ENCODE data around the gene URB1.
"Not testable (repeated sequence)": the region's sequence is repeated elsewhere in the genome, so short reads cannot be mapped to it uniquely, and the experiment has no call there.

The URB1 gene, protein sequence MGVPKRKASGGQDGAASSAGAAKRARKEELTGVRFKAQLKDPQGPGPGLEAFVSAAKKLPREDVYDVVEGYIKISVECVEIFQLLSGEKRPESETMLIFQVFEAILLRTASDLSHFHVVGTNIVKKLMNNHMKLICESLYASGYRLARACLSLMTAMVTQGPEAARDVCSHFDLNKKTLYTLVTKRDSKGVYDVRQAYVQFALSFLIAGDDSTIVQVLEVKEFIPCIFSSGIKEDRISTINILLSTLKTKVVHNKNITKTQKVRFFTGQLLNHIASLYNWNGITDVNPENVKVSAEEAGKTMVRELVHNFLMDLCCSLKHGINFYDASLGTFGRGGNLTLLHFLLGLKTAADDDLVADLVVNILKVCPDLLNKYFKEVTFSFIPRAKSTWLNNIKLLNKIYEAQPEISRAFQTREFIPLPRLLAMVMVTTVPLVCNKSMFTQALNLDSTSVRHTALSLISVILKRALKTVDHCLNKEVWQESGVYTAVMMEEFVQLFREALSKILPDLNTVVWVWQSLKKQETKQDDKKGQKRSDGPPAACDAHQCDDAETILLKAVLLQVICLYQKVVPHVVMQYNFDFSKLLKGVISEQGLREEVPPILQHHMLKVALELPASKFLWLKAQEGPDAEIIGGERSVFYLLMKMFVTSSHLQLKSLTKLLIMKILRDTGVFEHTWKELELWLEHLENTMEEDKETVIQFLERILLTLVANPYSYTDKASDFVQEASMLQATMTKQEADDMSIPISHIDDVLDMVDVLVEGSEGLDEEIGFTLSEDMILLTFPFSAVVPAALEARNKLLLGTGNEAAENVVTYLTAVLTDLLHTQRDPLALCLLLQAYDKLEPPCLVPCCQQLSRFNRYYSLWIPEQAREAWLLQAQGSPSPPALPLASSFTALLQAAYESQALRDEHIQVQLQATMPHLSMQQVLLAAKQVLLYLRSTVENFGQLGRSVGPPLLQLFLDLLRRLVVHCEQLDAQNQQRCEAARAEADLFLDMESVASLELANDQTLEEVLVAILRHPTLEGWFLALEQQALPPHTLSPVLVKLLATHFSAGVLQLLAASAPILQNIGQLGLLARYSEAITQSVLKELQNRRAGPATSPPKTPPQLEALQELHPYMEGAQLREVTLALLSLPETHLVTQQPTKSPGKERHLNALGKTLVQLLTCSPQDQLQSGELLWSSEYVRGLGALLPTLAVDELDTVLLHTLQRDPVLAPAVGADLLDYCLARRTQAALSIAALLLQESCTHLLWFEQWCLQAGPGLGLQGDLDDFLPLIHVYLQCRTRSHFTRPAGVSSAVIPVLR (N-terminal part only)

DNA sequence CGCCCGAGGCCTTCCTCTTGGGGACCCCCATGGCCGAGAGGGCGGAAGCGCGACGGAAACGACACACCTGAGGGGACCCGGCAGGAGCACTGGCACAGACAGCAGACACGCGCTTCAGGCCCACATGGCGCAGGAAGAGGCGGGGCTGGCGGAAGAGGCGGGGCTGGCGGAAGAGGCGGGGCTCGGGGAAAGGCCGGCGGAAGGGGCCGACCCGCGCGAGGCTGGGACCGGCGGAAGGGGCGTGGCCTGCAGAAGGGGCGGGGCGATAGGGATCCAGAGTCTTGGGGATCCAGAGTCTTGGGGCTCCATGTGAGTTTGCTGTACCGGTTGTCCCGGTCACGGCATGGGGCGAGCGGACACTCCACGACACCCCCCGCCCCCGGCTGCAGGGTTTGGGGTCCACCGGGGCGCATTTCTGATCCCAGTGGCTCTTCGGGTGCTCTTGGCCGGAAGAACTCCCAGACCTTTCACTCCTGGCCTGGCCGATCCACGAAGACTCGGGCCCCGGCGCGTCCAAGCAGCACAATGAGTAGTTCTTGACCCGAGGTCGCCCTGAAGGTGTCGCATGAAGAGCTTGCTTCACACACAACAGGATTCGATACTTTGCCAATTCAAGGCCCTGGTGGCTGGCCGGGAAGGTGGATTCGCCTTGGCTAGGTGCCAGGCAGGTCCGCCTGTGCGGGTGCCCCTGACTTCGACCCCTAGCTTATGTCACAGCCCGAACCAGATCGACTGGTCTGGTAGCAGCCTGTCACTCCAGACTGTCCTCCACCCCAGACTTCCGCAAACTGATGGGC lies at the start of gene URB1:
Gene URB1 (minus strand): TSS at position 133 of the 797 bp plus-strand sequence. CDS start 102 bp downstream, at position 31.
- DNase-seq (ENCODE audit: low spot score), result peak; percentile 75

DNA sequence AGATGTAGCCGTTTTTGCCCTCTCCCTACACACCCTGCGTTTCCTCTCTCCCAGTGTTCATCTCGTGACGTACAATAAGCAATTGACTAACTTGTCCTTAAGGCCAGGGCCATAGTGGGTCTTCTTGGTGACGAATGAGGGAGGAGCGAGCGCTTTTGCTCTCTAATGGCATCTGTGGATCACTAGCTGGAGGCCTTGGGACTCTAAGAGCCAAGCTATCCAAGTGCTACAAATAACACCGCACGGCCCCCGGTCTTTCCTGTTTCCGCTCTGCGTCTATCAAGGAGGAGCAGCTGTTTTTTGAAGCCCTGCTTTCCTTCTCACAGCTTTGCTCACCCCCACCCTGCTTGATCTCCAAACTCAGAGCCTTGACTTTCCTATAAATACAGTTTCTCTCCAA lies 44.9 kb upstream of the URB1 start:
- DNase-seq (ENCODE audit: low spot score), result peak; percentile 43

DNA sequence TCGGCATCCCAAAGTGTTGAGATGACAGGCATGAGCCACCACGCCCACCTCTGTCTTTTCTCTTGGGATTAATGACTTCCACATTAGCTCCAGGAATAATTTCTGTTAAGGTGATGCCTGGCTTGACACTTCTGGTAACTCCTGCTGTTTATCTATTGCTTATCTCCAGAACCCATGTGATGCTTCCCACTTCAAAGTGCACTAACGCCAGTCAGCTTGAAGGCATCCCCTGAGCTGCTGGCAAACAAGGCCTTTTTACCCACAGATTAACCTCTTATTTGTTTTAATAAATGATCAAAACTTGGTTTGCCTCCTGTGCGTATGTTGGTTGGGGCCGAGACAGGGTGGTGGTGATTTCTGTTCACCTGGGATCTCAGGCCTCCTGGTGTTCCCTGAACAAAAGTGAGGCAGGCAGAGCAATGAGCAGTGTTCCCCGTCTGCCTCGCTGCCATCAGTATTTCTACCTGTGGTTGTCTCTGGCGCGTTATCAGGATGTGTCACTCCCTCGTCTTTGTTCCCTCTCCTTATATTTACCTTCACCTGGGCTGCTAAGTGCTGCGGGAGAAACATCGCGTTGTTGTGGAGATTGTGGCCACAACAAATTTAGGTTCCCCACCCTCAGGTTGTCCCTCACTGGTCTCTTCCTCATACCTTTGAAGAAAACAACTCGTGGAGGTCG lies 40.3 kb upstream of the URB1 start:
- not testable (repeated sequence) for DNase-seq (ENCODE audit: low spot score)

DNA sequence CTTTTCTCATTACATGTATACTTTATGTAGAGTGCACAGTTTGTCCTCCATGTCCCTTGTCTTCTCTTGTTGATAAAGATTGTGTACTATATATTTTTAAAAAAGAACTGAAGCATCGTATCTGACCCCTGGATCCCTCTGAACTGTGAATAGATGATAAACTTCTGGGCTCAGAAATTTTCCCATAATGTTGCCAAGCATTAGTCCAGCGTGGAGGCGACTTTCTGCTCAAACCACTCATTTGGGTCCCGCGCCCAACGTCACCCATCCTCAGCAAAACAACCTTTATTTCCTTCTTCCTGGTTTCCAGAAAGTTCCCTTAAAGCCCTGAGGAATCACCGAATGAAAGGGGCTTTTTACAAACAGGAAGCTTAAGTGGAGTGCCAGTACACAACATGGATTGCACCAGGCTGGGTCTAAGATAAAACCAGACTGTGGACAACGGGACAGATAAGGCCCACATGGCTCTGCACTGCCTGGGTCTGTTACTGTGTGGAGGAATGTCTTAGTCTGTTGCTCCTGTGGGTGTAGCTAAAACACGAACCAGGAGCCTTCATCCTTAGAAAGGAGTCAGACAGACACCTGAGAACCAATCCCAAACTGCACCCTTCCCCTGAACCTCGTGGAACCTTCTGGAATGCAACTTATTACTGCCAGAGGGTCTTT lies 35.3 kb upstream of the URB1 start:
- no peak for DNase-seq (ENCODE audit: low spot score)

DNA sequence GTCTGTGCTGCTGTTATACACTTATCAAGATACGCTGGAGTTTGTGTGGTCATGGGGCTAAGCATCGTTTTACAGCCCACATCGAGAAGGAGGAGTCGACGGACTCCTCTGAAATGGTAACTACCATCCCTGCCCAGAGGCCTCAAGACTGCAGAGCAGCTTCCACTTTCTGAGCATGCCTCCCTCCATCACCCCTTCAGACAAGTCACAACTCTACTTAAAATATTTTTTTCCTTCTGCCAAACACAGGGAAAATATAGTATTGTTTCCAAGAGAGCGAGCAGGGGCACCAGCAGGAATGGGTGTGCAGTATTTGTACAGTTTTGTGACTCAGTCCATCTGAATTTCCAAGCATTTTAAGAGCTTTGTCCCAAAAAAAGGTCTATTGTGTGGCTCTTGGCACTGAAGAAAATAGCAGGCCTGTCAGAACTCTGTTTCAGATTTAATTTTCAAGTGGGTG lies 33.8 kb upstream of the URB1 start:
- DNase-seq (ENCODE audit: low spot score), result peak; percentile 39

DNA sequence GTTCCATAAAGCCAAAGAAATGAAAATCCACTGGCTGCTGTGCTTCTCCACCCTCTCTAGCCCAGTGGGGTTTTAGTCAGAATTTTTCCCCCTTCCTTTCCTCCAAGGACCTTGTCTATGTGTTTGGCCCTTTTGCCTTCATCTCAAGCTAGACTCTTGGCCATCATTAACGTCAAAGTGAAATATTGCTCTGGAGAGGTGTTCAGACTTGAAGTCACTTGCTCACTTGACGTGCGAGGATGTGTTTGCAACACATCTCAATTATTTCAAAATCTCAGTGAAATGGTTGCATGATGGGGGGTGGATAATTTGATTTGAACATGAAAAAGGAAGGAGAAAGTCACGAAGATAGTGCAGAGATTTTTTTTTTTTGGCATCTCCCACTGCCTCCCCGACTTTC lies 33.3 kb upstream of the URB1 start:
- no peak for DNase-seq (ENCODE audit: low spot score)

DNA sequence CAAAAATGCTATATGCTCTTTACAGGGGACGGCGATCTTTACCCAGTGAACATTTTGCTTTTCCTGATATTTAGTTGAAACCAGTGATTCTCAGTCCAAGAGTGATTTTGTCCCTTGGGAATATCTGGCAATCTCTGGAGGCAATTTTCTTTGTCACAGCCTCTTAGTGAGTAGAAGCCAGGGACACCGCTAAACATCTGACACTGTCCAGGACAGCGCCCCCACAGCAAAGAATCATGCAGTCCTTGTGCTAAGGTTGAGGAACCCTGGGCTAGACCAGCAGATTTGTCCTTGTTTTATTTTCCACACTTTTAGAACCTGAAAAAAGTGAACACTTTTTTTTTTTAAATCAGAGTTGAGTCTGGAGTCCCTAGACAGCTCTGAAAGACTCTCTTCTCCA lies 32.8 kb upstream of the URB1 start:
- DNase-seq (ENCODE audit: low spot score), result no peak

DNA sequence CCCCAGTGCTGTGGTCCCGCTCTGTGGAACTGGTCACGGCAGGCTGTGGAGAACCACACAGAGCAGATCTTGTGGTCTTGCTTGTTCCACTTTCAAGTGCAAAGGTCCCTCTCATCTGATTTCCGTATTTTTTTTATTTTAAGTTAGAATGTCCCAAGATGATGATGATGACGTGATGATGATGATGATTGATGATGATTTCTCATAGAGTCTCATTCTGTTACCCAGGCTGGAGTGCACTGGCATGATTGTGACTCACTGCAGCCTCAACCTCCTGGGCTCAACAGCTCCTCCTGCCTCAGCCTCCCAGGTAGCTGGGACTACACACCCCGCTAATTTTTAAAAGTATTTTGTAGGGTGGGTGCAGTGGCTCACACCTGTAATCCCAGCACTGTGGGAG lies 31.9 kb upstream of the URB1 start:
- DNase-seq (ENCODE audit: low spot score), result no peak

DNA sequence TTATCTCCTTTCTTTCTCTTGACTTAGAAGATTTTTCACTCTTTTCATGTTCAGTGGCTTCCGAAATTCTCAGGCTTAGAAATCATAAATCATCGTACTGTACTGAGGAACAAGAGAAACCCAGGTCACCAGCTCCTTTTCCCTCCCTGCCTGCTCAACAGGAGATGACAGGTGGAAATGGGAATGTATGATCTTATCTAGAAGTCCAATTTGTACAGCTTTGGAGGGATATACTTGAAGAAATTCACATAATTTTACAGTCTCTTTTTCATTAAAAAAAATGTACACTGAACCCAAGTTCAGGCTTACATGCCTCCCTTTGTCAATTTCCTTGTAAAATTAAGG lies 31.4 kb upstream of the URB1 start:
- no peak for DNase-seq (ENCODE audit: low spot score)

DNA sequence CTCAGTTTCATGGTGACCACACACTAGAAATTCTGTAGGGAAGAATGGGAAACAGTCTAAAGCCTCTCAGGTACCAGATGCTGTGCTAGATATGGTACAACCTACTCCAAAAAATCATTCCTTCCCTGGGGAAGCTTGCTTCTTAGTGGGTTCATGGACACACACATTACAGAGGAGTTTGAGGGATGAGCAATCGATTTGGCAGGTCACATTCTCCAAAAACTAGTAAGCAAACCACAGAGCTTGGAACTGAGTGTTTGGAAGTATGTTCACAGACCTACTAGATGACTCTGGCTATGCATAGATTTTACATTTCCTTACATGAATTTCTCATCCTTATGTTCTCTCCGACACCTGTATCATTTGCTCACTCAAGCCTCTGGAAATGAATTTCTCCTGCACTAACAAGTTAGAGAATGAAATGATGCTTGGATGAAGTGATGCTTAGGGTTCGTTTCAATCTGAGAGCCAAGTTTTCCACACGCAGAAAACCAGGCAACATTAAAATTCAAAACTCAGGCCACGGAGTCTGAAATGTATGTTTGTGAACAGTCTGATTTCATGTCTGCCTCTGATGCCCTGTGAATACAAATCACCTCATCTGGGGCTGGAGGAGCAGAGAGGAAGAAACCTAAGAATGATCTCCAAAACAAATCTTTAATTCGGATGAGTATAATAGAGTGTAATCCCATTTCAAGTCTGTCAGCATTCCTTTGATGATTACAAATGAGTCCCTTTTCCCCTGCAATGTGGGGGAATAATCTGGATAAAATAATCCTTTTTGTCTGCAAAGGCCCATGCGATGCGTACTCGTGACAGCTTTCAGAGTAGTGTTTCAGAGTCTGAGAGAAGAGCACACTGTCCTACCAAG lies 30.7 kb upstream of the URB1 start:
- no peak for DNase-seq (ENCODE audit: low spot score)

DNA sequence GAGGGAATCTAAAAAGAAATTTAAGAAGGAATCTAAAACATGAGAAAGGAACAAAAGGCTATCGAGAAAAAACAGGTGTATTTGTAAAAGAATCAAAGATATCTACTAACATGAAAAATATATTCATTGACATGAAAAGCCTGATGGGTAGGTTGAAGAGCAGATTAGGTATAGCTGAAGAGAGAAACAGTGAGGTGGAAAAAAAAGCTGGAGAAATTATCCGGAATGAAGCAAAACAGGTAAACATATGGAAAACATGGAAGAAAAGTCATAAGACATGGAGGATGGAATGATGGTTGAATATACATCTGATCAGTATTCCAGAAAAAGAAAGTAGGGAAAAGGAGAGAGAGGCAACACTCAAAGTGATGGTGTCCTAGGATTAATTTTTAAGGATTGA lies 29.3 kb upstream of the URB1 start:
- DNase-seq (ENCODE audit: low spot score), result no peak

DNA sequence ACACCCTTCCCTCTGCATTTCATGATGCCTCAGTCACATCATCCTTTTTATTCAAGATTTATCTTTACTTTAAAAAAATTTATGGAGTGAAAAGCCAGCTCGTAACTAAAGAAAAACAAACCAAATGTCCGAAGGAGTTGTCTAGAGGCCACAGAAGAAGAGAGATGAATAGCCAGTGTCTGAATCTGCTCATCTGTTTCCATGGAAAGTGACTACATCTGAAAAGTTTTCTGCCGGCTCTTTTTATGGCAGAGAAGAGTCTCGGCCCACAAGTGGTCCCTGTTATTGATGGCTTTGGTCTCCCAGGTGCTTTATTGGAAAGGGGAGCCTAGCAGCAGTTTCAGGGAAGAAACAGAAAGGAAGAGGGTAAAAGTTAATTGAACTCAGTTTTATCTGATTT lies 25.3 kb upstream of the URB1 start:
- DNase-seq (ENCODE audit: low spot score), result no peak

DNA sequence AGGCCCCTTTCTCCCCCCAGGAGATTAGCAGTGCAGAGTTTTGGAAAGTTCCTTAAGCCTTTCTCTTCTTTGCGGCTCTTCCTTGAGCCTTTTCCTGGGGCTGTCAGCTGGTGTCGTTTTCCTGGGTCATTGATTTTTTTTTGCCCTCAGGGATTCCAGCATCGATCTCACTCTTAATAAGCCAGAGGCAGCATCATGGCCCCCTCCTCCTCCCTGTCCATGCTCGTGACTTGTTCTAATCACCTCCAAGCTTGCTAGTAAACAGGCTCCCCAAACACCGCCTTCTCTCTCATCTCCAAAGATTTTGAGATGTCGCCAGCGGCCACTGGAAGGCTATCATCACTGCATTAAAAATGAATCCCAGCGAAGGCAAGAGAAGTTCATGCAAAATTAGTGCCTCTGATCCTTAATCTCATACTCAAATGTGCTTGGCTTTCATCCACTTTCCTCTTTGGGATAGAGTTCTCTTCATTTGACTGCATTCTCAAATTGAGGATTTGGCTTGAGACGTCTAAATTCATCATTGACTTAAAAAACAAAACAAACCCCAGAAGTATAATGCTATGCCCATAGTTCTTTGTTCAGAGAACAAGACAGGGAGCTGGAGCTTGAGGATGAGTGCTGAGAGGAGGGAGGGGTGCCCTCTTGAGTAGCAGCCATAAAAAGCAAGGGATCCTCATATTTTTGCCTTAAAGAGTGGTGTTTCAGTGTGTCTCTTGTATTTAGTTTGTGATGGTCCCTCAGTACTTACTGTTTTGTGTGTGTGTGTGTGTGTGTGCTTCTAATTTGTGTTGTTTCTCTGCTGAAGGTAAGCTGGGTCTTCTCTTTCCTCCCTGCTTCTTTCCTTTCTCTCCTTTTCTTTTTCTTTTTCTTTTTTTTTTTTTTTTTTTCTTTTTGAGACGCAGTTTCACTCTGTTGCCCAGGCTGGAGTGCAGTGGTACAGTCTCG lies 22.9 kb upstream of the URB1 start:
- DNase-seq (ENCODE audit: low spot score), result no peak

DNA sequence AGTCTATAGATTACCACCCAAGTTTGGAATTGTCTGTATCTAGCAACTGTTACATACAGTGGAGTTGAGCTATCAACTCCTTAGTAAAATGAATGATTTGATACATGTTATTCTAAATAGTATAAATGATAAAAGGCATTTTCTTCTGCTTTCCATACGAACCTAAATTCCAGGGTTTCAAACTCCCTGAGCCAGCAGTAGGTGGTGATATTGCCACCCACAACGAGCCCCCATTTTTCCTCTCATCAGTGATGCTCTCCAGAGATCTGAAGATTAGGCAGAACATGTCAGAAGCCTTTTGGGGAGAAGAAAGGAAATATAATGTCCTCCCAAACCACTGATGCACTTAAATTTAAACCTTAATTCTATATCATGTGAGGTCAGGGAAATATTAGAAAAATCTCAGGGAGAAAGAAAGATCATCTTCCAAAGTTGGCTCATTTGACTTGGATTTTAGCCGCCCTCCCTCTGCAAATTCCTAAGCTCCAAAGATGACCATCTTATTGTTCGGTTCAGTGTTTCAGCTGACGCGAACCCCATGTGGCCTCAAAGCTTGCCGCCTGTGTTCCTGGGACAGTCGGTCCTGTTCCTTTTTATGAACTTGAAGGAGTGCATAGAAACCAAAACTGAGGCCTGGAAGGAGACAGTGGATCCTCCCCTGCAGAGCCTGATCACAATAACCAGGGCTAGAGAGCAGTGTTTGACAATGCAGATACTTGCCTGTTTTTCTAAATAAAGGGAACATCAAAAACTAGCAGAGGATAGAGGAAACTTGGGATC lies 22.0 kb upstream of the URB1 start:
- DNase-seq (ENCODE audit: low spot score), result peak; percentile 36

DNA sequence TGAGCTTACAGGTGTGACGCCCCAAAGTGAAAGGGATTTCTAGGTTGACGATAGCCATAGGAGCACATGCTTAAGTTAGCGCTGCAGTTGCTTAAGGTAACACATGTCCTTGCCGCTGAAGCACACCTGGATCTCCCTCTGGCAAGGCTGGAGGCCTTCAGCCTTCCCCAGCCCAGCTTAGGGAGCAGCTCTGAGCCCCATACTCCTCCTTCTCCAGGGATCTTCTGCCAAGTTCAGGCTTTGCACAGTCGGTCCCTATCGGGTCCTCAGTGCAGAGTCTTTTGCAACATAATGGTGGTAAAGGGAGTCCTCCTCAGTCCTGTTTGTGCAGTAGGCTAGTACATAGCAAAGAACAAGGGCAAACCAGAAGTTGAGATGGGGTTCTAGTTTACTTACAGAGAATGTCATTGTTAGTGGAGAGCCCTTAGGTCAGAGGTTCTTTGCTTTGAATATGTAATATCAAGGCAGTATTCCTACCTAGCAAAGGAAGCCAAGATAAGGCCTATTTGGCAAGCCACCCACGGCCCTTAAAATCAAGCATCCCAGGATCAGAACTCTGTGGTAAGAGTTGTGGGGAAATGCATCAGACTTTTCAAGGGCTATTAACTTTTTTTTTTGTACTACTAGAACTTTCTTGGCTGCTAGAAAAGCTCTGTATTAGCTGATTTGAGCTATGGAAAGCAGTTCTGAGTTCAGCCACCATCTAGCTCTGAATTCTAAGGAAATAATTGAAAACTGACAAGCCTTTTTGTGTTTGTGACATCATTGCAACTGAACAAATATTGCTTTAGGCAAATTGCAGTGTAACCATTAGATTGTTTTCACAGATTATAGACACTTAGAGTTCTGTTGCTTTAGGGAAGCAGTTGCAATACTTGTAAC lies 21.1 kb upstream of the URB1 start:
- DNase-seq (ENCODE audit: low spot score), result peak; percentile 21

DNA sequence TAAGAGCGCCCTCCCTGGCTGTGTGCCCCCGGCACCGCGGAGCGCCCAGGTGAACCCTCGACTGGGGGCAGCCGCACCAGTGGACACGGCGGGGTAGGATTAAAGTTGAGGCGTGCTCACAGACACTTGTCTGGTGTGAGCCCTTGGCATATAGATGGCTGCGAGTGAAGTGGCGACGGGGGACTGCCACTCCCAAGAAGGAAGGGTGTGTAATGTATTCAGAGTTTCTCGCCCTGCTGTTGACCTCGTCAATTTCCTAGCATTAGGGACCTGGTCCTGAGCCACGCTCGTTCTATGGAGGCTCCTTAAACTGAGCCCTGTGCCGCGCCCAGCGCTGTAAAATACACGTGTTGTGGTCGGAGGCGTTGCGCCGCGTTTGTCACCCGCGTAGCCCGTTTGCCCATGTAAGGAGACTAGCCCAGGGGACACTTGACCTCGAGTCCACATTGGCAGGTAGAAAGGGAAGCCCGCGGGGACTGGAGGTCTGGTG lies 20.2 kb upstream of the URB1 start:
- DNase-seq (ENCODE audit: low spot score), result peak; percentile 30
